IMR-90 (cell line): ENCODE data around the gene NXN. TPM values are rescaled to one million over a fixed set of nuclear protein-coding genes. Genes with fewer than 3 reads are reported as not detected.

ENCODE experiments used
- ATAC-seq: fragments of 200-7000 bp; cut with Tn5 transposase; 2 replicates; pipeline ENCODE4 v1.9.1; 2020; ENCODE audit warnings: low read depth, mild to moderate bottlenecking, moderate library complexity
- BruUV-seq: library from RNA; stranded (reverse); fragments of 400-500 nt; replicated peaks from 2 replicates; lab custom pipeline; 2021; lab: Mats Ljungman, UMichigan
- CTCF ChIA-PET: fragments of 300-600 bp; formaldehyde crosslinking; extraction: SDS; loops from one replicate; lab custom pipeline; 2021; ENCODE audit warnings: antibody characterized with exemption; lab: Yijun Ruan, JAX
- POLR2A ChIA-PET: fragments of 300-600 bp; sonication (Branson Sonifier 250); formaldehyde crosslinking; loops from one replicate; lab custom pipeline; 2022; ENCODE audit warnings: antibody characterized with exemption; ENCODE audit not compliant: unreplicated experiment; lab: Charles Lee
- DNase-seq: peaks from one replicate; pipeline ENCODE4 v3.0.0; 2013
- H2AFZ ChIP-seq: replicated peaks from 2 replicates; pipeline ENCODE3; 2013; ENCODE audit warnings: low read length, mild to moderate bottlenecking; ENCODE audit not compliant: poor library complexity
- H2AK5ac ChIP-seq: 2 replicates; pipeline ENCODE4 v1.6.1; 2013; ENCODE audit warnings: low read depth, low read length, inconsistent platforms
- H2AK9ac ChIP-seq: replicated peaks from 2 replicates; pipeline ENCODE3; 2013; ENCODE audit warnings: mild to moderate bottlenecking, low read depth, low read length, moderate library complexity; ENCODE audit not compliant: poor library complexity
- H2BK120ac ChIP-seq: 2 replicates; pipeline ENCODE4 v1.6.1; 2013; ENCODE audit warnings: low read depth, low read length, inconsistent platforms
- H2BK15ac ChIP-seq: 3 replicates; pipeline ENCODE4 v1.6.1; 2013; ENCODE audit warnings: low read depth, low read length, inconsistent platforms
- H2BK20ac ChIP-seq: 2 replicates; pipeline ENCODE4 v1.6.1; 2013; ENCODE audit warnings: low read depth, mild to moderate bottlenecking, inconsistent platforms, low read length, moderate library complexity
- H2BK5ac ChIP-seq: 2 replicates; pipeline ENCODE4 v1.6.1; 2013; ENCODE audit warnings: mild to moderate bottlenecking, low read depth, low read length, inconsistent platforms; ENCODE audit not compliant: poor library complexity, severe bottlenecking
- H3K14ac ChIP-seq: replicated peaks from 2 replicates; pipeline ENCODE4 v1.6.1; 2013; ENCODE audit warnings: low read depth, low read length, inconsistent platforms
- H3K18ac ChIP-seq: 2 replicates; pipeline ENCODE4 v1.6.1; 2013; ENCODE audit warnings: low read depth, low read length, control low read depth
- H3K23ac ChIP-seq: 2 replicates; pipeline ENCODE4 v1.6.1; 2013; ENCODE audit warnings: low read depth, low read length, inconsistent platforms
- H3K27ac ChIP-seq: 2 replicates; pipeline ENCODE4 v1.5.1; 2013; ENCODE audit warnings: mild to moderate bottlenecking, control low read depth, low read length; ENCODE audit not compliant: insufficient read depth
- H3K27me3 ChIP-seq: 2 replicates; pipeline ENCODE4 v1.6.1; 2013; ENCODE audit warnings: low read length; ENCODE audit not compliant: control insufficient read depth, insufficient read depth
- H3K36me3 ChIP-seq: 2 replicates; pipeline ENCODE4 v1.6.1; 2013; ENCODE audit warnings: low read length, mixed read lengths; ENCODE audit not compliant: control insufficient read depth, insufficient read depth
- H3K4ac ChIP-seq: 2 replicates; pipeline ENCODE4 v1.6.1; 2013; ENCODE audit warnings: low read depth, low read length, inconsistent platforms
- H3K4me1 ChIP-seq: 2 replicates; pipeline ENCODE4 v1.6.1; 2013; ENCODE audit warnings: low read length, mixed read lengths; ENCODE audit not compliant: control insufficient read depth, insufficient read depth
- H3K4me2 ChIP-seq: 2 replicates; pipeline ENCODE4 v1.6.1; 2013; ENCODE audit warnings: low read depth, mild to moderate bottlenecking, control low read depth, low read length, moderate library complexity
- H3K4me3 ChIP-seq: 2 replicates; pipeline ENCODE4 v1.5.1; 2013; ENCODE audit warnings: low read depth, mild to moderate bottlenecking, control low read depth, low read length, moderate library complexity; ENCODE audit not compliant: insufficient read depth
- H3K56ac ChIP-seq: 2 replicates; pipeline ENCODE4 v1.6.1; 2013; ENCODE audit warnings: low read length, inconsistent platforms; ENCODE audit not compliant: insufficient read depth; ENCODE audit errors: extremely low read depth
- H3K79me1 ChIP-seq, 2 experiments: 2 replicates each; pipeline ENCODE4 v1.6.1; 2013; ENCODE audit warnings: low read length in 2 of 2, inconsistent platforms in 1 of 2, low read depth in 1 of 2
- H3K9ac ChIP-seq: 2 replicates; pipeline ENCODE4 v1.6.1; 2013; ENCODE audit warnings: low read depth, low read length, control low read depth
- H3K9me1 ChIP-seq: 2 replicates; pipeline ENCODE4 v1.6.1; 2013; ENCODE audit warnings: low read length, inconsistent platforms; ENCODE audit not compliant: insufficient read depth
- H3K9me3 ChIP-seq: 2 replicates; pipeline ENCODE4 v1.6.1; 2013; ENCODE audit warnings: low read length; ENCODE audit not compliant: control insufficient read depth, insufficient read depth
- H4K20me1 ChIP-seq: 2 replicates; pipeline ENCODE4 v1.6.1; 2013; ENCODE audit warnings: low read length, inconsistent platforms; ENCODE audit not compliant: insufficient read depth
- H4K5ac ChIP-seq: 2 replicates; pipeline ENCODE4 v1.6.1; 2013; ENCODE audit warnings: mild to moderate bottlenecking, low read depth, low read length, control low read depth
- H4K8ac ChIP-seq, 2 experiments: 2 replicates each; pipeline ENCODE4 v1.6.1; 2013; ENCODE audit warnings: low read depth in 2 of 2, low read length in 2 of 2, control low read depth in 1 of 2, inconsistent platforms in 1 of 2
- H4K91ac ChIP-seq: 2 replicates; pipeline ENCODE4 v1.6.1; 2013; ENCODE audit warnings: low read depth, low read length, inconsistent platforms; ENCODE audit not compliant: insufficient read depth
- CEBPB ChIP-seq: IDR thresholded peaks from 2 replicates; pipeline ENCODE4 v1.6.1; 2012; ENCODE audit warnings: low read depth, low read length, improper control_type of control experiment
- CHD1 ChIP-seq: IDR thresholded peaks from 2 replicates; pipeline ENCODE4 v1.6.1; 2012; ENCODE audit warnings: low read depth, low read length, improper control_type of control experiment
- ELK1 ChIP-seq: fragments of 150-350 bp; IDR thresholded peaks from 2 replicates; pipeline ENCODE4 v1.6.1; 2016; ENCODE audit warnings: low read depth, mild to moderate bottlenecking, low read length, moderate library complexity, borderline replicate concordance
- FOS ChIP-seq: fragments of 150-350 bp; IDR thresholded peaks from 2 replicates; pipeline ENCODE4 v1.6.1; 2016; ENCODE audit warnings: low read depth, low read length
- RAD21 ChIP-seq: IDR thresholded peaks from 2 replicates; pipeline ENCODE4 v1.6.1; 2012; ENCODE audit warnings: low read length, improper control_type of control experiment
- RCOR1 ChIP-seq: IDR thresholded peaks from 2 replicates; pipeline ENCODE4 v1.6.1; 2012; ENCODE audit warnings: mild to moderate bottlenecking, low read length, improper control_type of control experiment; ENCODE audit not compliant: insufficient replicate concordance
- RFX5 ChIP-seq: IDR thresholded peaks from 2 replicates; pipeline ENCODE4 v1.8.0; 2012; ENCODE audit warnings: low read depth, mild to moderate bottlenecking, low read length, moderate library complexity
- WGBS, 2 experiments: methylation state at CpG; one replicate each; pipeline versions ENCODE4 v1.1.5 to v1.1.7; 2013; ENCODE audit warnings: missing lambda C conversion rate in 2 of 2; ENCODE audit not compliant: insufficient read length in 1 of 2; ENCODE audit errors: extremely low coverage in 2 of 2; 5-methylcytosine and 5-hydroxymethylcytosine counted together
- dilution Hi-C: fragments of 300-500 bp; cut with HindIII; formaldehyde crosslinking; loops from one replicate; pipeline ENCODE4 v1.14.3; 2018; ENCODE audit warnings: low sequenced_read_pairs; ENCODE audit not compliant: unreplicated experiment
- in situ Hi-C: fragments of 300-500 bp; cut with MboI; formaldehyde crosslinking; loops from 3 replicates; pipeline ENCODE4 v1.14.3; 2019; ENCODE audit warnings: low sequenced_read_pairs, inconsistent platforms, mixed read lengths
- intact Hi-C: fragments of 100-400 bp; cut with micrococcal nuclease; formaldehyde crosslinking; loops from 2 replicates; pipeline ENCODE4 v1.10.0; 2022
- polyA plus RNA-seq, 3 experiments: library from polyadenylated mRNA; depleted of rRNA; stranded (reverse); fragments of >200 nt; gene quantifications; 2 replicates each; pipeline ENCODE4 v1.2.3, GENCODE V29; 2012; ENCODE audit warnings: low replicate concordance in 1 of 3
- total RNA-seq: library from RNA; depleted of rRNA; stranded (reverse); fragments of >200 nt; gene quantifications from 2 replicates; pipeline ENCODE4 v1.2.3, GENCODE V29; 2012
- TF ChIP-seq, protein P1 (sequence below): conservative IDR thresholded peaks from 2 replicates; pipeline ENCODE4 v1.5.1; 2012; ENCODE audit warnings: mild to moderate bottlenecking, low read depth, low read length, improper control_type of control experiment
- TF ChIP-seq, protein P2 (sequence below): fragments of 150-350 bp; IDR thresholded peaks from 2 replicates; pipeline ENCODE4 v1.6.1; 2017; ENCODE audit warnings: mild to moderate bottlenecking, antibody characterized with exemption, low read length, low read depth

Gene NXN
- total and polyA plus RNA-seq, 2 of the 4 experiments (the other 2 are of a cell fraction) = 52.5 to 116 TPM

DNA sequence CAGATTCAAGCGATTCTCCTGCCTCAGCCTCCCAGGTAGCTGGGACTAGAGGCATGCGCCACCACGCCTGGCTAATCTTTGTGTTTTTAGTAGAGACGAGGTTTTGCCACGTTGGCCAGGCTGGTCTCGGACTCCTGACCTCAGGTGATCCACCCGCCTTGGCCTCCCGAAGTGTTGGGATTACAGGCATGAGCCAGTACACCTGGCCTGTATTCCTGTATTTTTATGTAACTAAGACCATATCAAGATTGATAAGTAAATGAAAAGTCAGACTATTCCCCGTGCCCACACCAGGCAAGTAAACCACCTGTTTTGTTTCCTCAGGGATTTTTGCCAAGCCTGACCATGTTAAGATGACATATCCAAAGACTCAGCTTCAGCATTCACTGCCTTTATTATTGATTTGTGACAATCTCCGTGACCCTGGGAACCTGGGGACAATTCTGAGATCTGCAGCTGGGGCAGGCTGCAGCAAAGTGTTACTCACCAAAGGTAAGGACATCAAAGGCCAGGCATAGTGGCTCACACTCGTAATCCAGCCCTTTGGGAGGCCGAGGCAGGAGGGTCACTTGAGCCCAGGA, 191.8 kb downstream of the NXN start:
- Histone ChIP-seq H2AK5ac (no peak overlapping the region), H3K23ac (no peak overlapping the region), H2BK5ac (no peak overlapping the region), H2BK20ac (no peak overlapping the region), H3K9ac (no peak overlapping the region), H3K36me3 (peaks cover 29% of the 10 kb centered on the region), H4K20me1 (peaks cover 16% of the 10 kb centered on the region), H4K8ac (no peak overlapping the region), H3K56ac (no peak overlapping the region), H3K9me3 (no peaks in the 10 kb centered on the region), H4K91ac (no peak overlapping the region), H2BK120ac (no peak overlapping the region), H3K14ac (no peak overlapping the region), H3K27ac (no peak overlapping the region), H3K4ac (no peak overlapping the region), H2BK15ac (no peak overlapping the region), H4K5ac (no peak overlapping the region), H3K4me1 (peaks cover 9% of the 10 kb centered on the region), H3K79me1 (peaks cover 31 to 58% of the 10 kb centered on the region in 2 experiments), H3K4me2 (no peak overlapping the region), H3K18ac (no peak overlapping the region), H2AFZ (no peak overlapping the region), H3K9me1 (peaks cover 7% of the 10 kb centered on the region; the same call in 1 of the 2 replicates), H3K27me3 (no peaks in the 10 kb centered on the region), H3K4me3 (no peak overlapping the region), H2AK9ac (no peak overlapping the region)
- ATAC-seq (no peak), DNase-seq (no peak)
- in situ Hi-C loops = loop anchor here (5.0 kb wide), 1 partner anchor 195 kb away; no protein-coding TSS in a partner anchor
- CTCF ChIA-PET = interaction anchor here (0.6 to 1.1 kb wide), 2 partner anchors 32 to 376 kb away, joined by 3 read pairs; no protein-coding TSS in a partner anchor
- dilution Hi-C loops = loop anchor here (25.0 kb wide), 1 partner anchor 200 kb away; the partner anchor contains the start of genes NXN and TIMM22
- BruUV-seq = no TSS peak
- POLR2A ChIA-PET = interaction anchor here (0.6 kb wide), 2 partner anchors 191 to 192 kb away, joined by 3 to 22 read pairs; partner anchors contain the start of gene NXN
- intact Hi-C loops = no loop called here
- no CpG with 5 or more reads among the region's 12 CpGs for WGBS, 2 experiments
- no peak for TF ChIP-seq FOS
- TF ChIP-seq, protein P1, sequence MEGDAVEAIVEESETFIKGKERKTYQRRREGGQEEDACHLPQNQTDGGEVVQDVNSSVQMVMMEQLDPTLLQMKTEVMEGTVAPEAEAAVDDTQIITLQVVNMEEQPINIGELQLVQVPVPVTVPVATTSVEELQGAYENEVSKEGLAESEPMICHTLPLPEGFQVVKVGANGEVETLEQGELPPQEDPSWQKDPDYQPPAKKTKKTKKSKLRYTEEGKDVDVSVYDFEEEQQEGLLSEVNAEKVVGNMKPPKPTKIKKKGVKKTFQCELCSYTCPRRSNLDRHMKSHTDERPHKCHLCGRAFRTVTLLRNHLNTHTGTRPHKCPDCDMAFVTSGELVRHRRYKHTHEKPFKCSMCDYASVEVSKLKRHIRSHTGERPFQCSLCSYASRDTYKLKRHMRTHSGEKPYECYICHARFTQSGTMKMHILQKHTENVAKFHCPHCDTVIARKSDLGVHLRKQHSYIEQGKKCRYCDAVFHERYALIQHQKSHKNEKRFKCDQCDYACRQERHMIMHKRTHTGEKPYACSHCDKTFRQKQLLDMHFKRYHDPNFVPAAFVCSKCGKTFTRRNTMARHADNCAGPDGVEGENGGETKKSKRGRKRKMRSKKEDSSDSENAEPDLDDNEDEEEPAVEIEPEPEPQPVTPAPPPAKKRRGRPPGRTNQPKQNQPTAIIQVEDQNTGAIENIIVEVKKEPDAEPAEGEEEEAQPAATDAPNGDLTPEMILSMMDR = no peak
- TF ChIP-seq CHD1 = no peak
- TF ChIP-seq ELK1 = no peak
- no peak for TF ChIP-seq RFX5
- no peak for TF ChIP-seq RCOR1
- TF ChIP-seq, protein P2, sequence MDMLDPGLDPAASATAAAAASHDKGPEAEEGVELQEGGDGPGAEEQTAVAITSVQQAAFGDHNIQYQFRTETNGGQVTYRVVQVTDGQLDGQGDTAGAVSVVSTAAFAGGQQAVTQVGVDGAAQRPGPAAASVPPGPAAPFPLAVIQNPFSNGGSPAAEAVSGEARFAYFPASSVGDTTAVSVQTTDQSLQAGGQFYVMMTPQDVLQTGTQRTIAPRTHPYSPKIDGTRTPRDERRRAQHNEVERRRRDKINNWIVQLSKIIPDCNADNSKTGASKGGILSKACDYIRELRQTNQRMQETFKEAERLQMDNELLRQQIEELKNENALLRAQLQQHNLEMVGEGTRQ = no peak
- no peak for TF ChIP-seq CEBPB
- TF ChIP-seq RAD21 = no peak
